Stimulated activated CD8-positive, alpha-beta memory T cell treated with anti-CD3 and anti-CD28 coated beads, Interleukin-15, amount 100 ng/mL, for 1 hour (primary cell): ENCODE results near the gene SIGLEC15.
A peak's percentile ranks its signal among the peaks of the same experiment; 100 is the strongest.

Source experiments
- DNase-seq: peaks from one replicate; pipeline ENCODE4 v3.0.0-alpha.2; 2020; ENCODE audit warnings: low read depth

Gene SIGLEC15

GRCh38 chr18:45879681-45880655 lies 54.5 kb downstream of the SIGLEC15 start:
- DNase-seq = peak; percentile 48

GRCh38 chr18:45880876-45881558 lies 55.5 kb downstream of the SIGLEC15 start:
- DNase-seq = no peak

- DNase-seq = no peak
These were observed 62.1 kb downstream of the SIGLEC15 start for GRCh38 chr18:45887585-45887984.

GRCh38 chr18:45889419-45890064 lies 64.1 kb downstream of the SIGLEC15 start:
- DNase-seq = no peak

GRCh38 chr18:45890606-45891005 lies 65.1 kb downstream of the SIGLEC15 start:
- no peak for DNase-seq

GRCh38 chr18:45891806-45892205 lies 66.3 kb downstream of the SIGLEC15 start:
- DNase-seq = no peak
